Femur (tissue), 1 donor: Measurements from ENCODE around the gene PRMT7.
A peak's percentile ranks its signal among the peaks of the same experiment; 100 is the strongest.

Source experiments
- DNase-seq: peaks from one replicate; pipeline ENCODE4 v3.0.0-alpha.2; 2017

PRMT7 gene

DNA sequence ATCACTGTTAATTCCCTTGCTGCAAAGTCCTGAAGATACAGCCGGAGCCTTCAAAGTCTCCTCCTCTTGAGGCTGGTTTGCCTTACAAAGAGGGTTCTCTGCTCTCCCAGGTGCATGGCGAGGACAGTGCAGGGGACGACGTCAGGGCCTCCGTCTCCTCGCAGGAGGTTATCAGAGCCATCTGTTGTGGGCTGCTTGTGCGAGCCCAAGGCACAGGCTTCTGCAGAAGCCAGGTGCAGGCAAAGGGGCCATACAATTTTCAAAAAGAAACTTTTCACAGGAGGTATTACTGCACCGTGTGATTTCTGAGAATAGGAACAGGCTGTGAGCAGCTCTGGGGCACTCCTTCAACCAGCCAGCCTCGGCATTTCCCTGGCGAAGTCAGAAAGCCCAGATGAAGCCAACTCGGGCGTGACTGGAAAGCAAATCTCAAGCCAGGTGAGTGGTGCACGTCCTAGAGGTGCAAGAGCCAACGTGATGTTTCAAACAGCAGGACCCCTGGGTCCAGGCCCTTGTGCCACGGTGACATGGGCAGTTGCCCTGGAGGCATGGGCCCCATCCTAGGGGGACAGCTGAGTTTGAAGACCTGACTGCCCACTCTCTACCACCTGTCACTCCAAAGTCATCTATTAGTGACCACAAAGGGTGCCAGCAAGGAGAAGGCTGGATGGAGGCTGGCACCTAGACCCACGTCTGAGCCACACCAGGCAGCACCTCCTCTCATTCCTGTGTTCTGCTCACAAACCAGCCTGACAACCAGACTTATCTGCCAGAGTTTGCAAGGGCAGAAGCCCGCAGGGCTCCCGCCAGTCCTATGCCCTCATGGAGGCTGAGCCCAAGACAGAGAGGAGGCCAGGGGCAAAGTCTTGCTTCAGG is 68.9 kb downstream of the PRMT7 start:
- DNase-seq, result no peak

DNA sequence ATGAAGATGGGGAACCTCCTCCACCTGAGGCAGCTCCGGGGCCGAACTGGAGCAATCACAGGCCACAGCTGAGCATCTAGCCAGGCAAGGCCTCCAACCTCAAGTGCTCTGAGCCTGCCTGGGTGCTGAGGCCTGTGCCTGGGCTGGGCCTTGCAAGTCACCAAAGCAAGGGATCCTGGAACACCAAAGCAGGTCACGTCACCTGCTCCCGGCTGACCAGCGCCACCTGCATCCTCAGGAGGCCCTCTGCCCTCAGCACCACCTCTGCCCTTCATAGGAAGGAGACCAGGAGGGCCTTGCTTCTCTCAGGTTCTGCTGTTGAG is 69.5 kb downstream of the PRMT7 start:
- no peak for DNase-seq

DNA sequence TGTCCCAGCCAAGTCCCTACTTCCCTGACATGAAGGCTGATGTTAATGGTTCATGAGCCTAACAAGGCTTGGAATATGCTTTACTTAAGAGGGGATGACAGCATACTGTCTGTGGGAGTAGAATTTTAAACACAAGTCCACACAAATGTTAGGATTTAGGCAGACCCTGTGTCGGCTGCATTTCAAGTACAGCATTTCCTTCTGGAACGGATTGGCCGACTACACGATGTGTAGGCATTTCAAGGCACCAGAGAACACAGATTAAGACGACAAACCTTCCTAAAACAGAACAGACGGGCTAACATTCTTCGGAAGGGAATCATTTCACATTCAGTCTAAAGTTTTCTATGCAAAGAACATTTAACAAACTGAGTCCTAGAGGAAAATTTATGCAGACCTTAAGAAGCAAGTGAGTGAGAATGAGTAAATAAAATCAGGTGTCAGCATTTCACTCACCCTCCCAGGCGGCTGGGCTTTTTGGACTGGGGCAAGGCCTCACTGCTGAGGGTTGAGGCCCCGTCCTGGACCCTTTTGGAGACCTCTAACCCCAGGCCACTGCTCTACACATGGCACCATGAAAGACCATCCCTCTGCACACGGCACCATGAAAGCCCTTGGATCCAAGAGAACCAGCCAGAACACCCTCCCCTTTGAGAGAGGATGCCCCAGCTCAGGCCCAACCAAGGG is 70.0 kb downstream of the PRMT7 start:
- no peak for DNase-seq

DNA sequence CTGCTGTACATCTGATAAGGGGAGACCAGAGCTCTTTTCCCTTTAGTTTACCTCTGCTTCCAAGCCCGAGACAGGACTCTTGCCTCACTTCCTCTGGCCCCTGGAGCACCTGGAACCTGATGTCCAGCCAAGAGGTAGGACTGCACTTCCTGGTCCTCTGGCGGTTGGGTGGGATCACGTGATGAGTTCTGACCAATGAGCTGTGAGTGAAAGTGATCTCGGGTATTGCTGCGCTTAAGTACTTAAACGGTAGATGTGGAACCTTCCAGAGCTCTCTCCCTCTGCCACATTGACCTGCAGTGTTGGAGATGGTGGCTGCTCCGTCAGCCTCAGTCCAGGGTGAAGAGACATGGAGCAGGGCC is 70.5 kb downstream of the PRMT7 start:
- no peak for DNase-seq

- no peak for DNase-seq
These were observed 71.5 kb downstream of the PRMT7 start for GRCh38 chr16:68382296-68382718.

DNA sequence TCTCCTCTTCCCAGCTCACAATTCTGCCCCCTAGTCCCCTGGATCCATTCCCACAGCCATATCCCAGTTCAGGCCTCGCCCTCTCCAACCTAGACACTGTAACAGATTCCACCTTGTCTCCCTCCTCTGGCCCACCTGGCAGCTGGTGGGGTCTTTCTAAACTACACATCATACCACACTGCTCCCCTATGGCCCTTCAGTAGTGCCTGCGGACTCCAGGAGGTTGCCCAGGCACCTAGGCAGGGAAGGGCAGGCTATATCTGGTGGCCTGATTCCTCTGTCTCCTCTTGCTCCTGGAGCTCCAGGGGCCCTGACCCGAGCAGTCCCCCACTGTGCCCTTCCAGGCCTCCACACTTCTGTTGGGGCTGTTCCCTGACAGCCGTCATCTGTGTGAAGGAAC is 73.0 kb downstream of the PRMT7 start:
- DNase-seq, result no peak

DNA sequence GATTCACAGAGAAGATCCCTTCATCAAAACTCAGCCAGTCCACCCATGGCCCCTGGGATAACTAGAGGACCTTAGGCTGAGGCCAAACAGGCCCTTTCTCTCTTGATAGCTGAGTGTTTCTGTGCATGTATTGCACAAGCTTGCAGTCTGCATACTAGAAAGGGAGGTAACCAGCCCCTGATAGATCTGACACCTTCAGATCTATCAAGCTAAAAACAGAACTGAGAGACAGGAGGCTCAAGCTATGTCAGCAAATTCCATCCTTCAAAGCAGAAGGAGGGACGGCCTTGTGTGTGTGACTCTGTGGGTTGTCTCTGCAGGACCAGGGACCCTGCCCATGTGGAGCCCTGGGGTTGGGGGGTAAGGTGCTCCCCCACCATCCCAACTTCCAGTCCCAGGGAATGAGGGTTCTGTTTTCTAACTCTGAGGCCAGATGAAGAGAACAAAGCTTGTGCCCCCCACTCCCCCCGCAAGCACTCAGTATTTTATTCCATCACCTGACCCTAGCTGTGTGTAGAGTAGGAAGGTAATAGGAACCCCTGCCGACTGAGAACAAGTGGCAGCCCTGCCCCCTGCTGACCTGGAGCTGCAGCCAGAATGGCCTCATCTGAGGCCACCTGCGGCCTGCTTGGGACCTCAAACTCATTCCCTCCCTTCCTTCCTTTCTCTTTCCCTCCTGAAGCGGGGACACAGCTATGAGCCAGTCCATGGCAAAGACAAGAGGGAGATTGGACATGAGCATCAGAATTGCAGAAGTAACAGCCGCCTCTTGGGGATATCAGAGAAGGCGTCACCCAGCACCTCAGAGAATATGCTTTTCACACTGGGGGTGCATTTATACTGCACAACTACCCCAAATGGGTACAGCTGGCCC is 73.7 kb downstream of the PRMT7 start:
- no peak for DNase-seq

DNA sequence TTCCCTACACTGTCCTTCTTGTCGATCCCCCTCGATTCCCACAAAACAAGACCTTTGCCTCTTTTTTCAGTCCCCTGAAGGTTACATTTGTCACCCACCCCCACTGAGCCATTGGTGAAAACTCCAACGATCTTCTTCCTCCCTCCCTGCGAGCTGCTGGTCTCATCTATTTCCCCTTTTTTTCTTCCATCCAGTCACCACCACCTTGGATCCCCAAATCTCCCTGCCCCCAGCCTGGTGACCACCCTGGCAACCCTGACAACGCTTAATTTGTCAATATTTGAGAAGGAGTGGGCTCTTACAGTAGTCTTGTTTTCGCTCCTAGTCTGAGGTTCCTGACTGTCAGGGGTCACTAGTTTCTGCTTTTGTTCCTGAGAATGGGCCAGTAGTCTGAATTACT is 74.6 kb downstream of the PRMT7 start:
- no peak for DNase-seq

GRCh38 chr16:68386628-68387027 is 75.8 kb downstream of the PRMT7 start:
- no peak for DNase-seq

GRCh38 chr16:68387301-68387700 is 76.5 kb downstream of the PRMT7 start:
- DNase-seq, result no peak

DNA sequence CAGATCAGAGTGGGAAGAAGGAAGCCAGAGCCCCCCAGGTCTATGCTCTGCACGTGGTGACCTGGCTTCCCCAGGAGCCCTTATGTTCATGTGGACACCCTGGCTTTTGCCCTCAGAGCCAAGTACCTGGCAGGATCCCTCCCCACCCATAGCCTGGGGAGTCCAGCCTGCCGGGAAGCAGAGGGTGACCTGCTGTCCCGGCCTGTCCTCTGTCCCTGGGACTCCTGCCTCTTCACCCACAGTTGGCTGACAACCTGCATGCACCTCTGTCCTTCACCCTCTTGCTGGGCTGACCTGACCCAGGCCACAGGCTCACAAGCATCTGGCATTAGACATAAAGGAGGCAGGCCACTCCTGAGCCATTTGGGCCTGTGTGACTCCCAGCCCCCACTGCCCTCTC is 77.3 kb downstream of the PRMT7 start:
- DNase-seq, result no peak

- peak; percentile 65 for DNase-seq
These were observed 78.2 kb downstream of the PRMT7 start for GRCh38 chr16:68389006-68389405.

GRCh38 chr16:68389750-68390371 is 79.0 kb downstream of the PRMT7 start:
- DNase-seq, result no peak

- no peak for DNase-seq
These were observed 82.5 kb downstream of the PRMT7 start for GRCh38 chr16:68393333-68393732.

DNA sequence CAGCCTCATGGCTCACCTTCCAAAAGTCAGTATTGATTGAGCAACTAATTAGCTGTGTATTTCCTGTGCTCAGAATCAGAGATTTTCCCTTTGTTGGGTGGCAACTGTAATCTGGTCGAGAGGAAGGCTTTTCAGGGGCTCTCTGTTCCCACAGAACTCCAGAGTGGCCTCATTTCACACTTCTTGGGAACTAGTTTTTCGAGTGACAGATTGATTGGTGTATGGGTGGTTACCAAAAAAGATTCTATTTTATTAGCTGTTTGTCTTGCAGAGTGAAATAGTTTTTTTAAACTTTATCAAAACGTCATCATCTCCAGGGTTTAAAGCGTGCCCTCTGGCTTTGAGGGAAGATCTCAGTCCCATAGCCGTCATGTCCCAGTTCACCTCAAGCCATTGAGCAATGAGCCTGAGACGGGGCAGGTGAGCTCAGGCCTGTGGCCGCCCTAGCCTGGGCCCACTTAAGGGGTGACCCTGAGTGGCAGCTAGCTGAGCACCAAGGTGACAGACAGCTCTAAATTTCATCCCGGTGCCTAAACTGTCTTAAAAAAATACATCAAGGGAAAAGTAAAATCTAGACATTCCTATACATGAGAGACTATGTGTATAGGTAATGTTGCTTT is 84.5 kb downstream of the PRMT7 start:
- no peak for DNase-seq

DNA sequence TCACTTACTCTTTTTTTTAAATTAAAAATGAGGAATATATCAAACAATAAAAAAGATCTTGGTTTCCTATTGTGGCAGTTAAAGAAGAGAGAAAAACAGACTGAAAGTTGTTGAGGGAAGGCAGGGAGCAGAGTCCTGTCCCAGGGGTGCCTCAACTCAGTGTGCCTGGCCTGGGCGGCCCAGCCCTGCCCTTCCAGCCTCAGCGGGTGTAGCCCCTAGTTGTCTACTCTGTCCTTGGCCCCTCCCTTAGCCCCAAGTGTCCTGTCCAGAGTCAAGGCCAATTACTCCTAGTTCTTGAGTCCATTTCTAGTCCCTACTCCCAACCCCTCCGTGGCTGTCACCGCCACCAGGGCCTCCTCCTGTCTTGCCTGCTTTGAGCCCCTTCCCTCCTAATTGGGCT is 85.0 kb downstream of the PRMT7 start:
- no peak for DNase-seq

DNA sequence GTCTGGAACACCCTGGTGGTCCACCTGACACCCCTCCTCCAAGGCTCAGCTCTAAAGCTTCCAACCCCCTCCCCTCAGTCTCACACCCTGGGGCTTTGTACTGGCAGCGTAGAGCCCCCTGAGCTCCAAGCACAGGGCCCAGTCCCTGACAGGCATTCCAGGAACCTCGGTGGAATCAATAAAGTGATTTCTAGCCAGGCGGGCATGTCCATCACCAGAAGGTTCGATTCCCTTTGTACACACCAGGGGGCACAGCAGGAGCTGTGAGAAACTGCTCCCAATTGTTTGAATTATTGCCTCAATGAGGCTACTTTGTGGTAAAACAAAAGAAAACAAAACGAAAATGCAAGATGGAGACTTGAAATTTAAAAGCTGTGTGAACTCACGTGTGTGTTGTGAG is 85.7 kb downstream of the PRMT7 start:
- no peak for DNase-seq

GRCh38 chr16:68397710-68398201 is 86.9 kb downstream of the PRMT7 start:
- DNase-seq, result peak; percentile 48

DNA sequence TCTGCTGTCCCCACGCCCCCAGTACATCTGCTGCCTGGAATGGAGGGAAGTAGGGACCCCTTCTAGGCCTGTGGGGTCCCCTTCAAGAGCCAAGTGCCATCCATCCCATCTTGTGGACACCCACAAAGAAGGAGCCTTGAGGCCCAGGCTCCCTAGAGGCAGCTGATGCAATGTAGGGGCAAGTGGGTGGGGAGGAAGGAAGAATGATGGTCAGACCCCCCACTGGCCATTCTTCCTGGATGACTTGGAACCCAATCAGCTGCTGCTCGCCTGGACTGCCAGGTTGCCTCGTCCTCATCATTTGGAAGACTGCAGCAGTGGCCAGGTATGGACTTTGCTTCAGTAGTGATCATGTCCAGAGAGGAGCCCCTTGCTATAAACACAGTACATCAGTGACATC is 88.6 kb downstream of the PRMT7 start:
- DNase-seq, result no peak

GRCh38 chr16:68400083-68400923 is 89.5 kb downstream of the PRMT7 start:
- no peak for DNase-seq

DNA sequence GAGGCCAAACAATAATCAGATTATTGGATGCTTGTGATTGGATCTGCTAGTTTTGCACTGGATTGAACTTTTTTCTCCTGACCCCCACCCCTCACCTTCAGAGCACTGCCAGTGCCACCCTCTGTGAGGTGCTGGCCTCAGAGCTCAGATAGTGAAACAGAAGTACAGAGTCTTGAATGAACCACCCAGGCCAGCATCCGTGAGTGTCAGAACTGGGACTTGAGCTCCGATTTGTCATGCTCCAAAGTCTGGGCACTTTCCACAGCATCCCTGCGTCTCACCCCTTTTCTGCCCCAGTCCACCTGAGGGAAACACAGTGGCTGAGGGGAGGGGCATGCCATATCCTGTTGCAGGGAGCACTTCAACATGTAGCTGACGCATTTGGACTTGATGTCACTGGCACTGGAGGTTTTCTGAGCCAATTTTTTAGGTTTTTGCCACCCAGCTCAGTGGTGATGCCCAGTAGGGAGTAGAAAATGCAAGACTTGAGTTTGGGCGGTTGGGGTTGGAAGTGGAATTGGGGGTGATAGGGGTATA is 90.2 kb downstream of the PRMT7 start:
- no peak for DNase-seq
